Dedifferentiated amniotic fluid mesenchymal stem cell (primary cell): ENCODE data around the gene RPIA.

Experiments
- DNase-seq: peaks from one replicate; pipeline ENCODE4 v3.0.0-alpha.2; 2016; ENCODE audit errors: extremely low spot score

RPIA gene

GRCh38 chr2:88684519-88684918 lies 7.0 kb upstream of the RPIA start:
- DNase-seq: no peak

- no peak for DNase-seq
These were observed 5.2 kb upstream of the RPIA start for GRCh38 chr2:88686320-88686719.

GRCh38 chr2:88687384-88687783 lies 4.1 kb upstream of the RPIA start:
- no peak for DNase-seq

GRCh38 chr2:88690591-88691338 lies 708 bp upstream of the RPIA start:
- DNase-seq: no peak

- DNase-seq: peak; percentile 16
These were observed 714 bp downstream of the RPIA start for GRCh38 chr2:88692187-88692586.

- no peak for DNase-seq
These were observed 2.5 kb downstream of the RPIA start for GRCh38 chr2:88693911-88694414.

GRCh38 chr2:88696611-88697010 lies 5.1 kb downstream of the RPIA start:
- no peak for DNase-seq

- no peak for DNase-seq
These were observed 6.0 kb downstream of the RPIA start for GRCh38 chr2:88697370-88698026.

GRCh38 chr2:88698027-88698413 lies 6.5 kb downstream of the RPIA start:
- no peak for DNase-seq

- DNase-seq: no peak
These were observed 7.2 kb downstream of the RPIA start for GRCh38 chr2:88698498-88699233.

GRCh38 chr2:88707003-88707402 lies 15.5 kb downstream of the RPIA start:
- no peak for DNase-seq

GRCh38 chr2:88709181-88709631 lies 17.7 kb downstream of the RPIA start:
- DNase-seq: no peak

GRCh38 chr2:88711289-88711688 lies 19.8 kb downstream of the RPIA start:
- no peak for DNase-seq

GRCh38 chr2:88711897-88712296 lies 20.4 kb downstream of the RPIA start:
- DNase-seq: no peak

- DNase-seq: no peak
These were observed 21.9 kb downstream of the RPIA start for GRCh38 chr2:88713408-88713807.

- no peak for DNase-seq
These were observed 23.2 kb downstream of the RPIA start for GRCh38 chr2:88714667-88715066.

GRCh38 chr2:88720399-88720798 lies 28.9 kb downstream of the RPIA start:
- no peak for DNase-seq

- no peak for DNase-seq
These were observed 29.8 kb downstream of the RPIA start for GRCh38 chr2:88721268-88721667.

GRCh38 chr2:88724643-88725332 lies 33.3 kb downstream of the RPIA start:
- DNase-seq: no peak

GRCh38 chr2:88729061-88729745 lies 37.7 kb downstream of the RPIA start:
- no peak for DNase-seq

GRCh38 chr2:88733155-88733902 lies 41.9 kb downstream of the RPIA start:
- no peak for DNase-seq
